Activated CD4-positive, CD25-positive, alpha-beta regulatory T cell treated with anti-CD3 and anti-CD28 coated beads, Interleukin-2, amount 50 U/mL, for 24 hours (primary cell): ENCODE results near the gene CSNK1A1.
A peak's percentile ranks its signal among the peaks of the same experiment; 100 is the strongest.
"Not testable (repeated sequence)": the region's sequence is repeated elsewhere in the genome, so short reads cannot be mapped to it uniquely, and the experiment has no call there.

Source experiments
- ATAC-seq, 2 donors: fragments of 150-1000 bp; cut with Tn5 transposase; one replicate each; pipeline ENCODE4 v1.10.0; 2021; ENCODE audit warnings: mild to moderate bottlenecking in 1 of 2, moderate library complexity in 1 of 2

Gene CSNK1A1

DNA sequence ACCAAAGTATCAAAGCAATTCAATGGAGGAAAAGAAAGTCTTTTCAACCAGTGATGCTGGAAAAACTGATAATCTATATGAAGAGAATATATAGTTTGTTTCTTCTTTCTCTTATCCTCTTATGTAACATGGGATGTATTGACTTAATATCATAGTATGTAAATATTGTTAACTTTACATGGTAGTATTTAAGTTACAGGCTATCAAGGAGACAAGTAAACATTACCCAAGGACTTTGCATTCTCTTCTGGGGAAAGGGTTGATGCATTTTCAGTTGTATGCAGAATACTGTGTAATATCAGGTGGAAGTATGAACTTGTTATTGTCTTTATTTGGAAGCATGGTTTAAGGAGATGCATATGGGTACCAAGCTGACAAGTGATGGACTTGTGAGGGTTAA is 20.9 kb upstream of the CSNK1A1 start:
- ATAC-seq, result no peak

DNA sequence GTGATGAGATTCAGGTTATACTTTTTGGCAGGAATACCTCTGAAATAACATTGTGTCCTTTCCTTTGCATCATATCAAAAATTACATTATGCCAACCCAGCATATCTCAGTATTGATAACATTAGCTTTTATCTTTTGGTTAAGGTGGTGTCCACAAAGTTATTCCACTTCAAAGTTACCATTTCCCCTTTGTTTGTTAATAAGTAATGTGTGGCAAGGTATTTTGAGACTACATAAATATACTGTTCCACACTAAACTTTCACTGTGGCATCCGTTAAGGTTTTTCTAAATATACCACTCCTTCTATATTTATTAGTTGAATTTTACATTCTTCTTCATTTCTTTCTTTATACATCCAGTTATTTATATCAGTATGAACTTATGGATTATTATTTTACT is 16.0 kb upstream of the CSNK1A1 start:
- ATAC-seq, result no peak

DNA sequence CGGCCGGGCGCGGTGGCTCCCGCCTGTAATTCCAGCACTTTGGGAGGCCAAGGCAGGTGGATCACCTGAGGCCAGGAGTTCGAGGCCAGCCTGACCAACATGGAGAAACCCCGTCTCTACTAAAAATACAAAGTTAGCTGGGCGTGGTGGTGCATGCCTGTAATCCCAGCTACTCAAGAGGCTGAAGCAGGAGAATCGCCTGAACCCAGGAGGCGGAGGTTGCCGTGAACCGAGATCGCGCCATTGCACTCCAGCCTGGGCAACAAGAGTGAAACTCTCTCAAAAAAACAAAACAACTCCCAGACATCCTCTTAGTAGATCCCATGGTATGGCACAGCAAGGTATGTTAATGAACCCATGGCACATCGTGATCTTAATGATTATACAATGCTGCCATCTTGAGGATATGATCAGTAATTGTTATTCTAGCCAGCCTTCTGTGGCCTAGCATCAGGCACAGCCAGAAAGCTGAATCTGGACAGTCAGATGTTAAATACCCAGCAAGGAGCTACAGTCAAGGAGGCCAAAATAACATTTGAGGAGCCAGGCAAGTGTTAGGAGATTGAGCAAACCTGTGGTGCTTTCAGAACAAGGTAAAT is 13.4 kb upstream of the CSNK1A1 start:
- peak; percentile 83 to 85 for ATAC-seq

DNA sequence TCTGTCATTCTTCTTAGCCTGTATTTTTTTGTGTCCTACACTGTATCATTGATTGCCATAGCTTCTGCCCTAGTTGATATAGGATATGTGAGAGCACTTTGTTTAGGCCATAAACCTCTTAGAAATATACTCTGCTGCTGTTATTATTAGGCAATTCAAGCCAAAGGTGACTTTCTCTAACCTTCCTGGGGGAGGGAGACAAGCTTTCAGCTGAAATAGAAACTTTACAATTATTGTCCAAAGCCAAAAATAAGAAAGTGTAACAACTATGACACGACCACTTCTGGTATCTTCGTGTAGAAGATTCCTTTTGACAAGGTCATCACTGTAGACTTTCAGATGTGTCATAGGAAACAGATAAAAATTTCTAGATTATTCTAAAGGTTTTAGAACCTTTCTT is 12.2 kb upstream of the CSNK1A1 start:
- no peak for ATAC-seq

DNA sequence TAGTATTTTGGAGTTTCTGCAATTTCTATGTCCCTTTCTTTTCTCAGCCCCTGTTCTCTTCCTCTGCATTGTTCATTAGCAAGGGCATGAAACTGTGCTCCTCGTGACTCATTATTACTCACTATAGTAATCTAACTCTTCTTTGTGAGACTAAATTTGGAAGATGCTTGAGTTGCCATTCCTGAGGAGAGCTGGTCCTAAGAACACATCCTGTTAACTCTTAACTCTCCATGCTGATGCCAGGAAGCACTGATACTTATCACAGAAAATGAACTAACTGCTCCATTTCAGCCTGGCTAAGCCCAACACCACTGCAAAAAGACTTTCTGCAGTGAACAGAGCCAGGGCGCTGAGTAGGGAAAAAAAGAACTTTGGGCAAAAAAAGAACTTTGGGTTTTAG is 10.6 kb upstream of the CSNK1A1 start:
- ATAC-seq, result peak; percentile 89 to 91

DNA sequence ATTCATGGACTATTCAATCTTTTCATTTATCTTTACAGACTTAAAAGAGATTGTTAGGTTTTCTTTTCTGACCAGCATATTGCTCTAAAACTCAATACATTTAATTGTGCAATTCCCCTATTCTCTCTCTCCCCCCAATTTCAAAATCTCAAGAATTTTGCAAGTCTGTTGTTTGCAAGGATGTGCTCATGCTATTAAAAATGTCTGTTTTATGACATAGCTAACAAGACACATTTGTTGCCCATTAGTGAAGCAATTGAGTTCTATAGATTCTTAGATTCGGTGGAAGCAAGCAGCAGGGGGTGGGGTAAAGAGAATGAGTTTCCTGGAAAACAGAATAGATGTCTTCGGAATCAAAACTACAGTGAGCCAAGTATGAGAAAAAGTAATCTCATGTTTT is 8.5 kb upstream of the CSNK1A1 start:
- ATAC-seq, result no peak

DNA sequence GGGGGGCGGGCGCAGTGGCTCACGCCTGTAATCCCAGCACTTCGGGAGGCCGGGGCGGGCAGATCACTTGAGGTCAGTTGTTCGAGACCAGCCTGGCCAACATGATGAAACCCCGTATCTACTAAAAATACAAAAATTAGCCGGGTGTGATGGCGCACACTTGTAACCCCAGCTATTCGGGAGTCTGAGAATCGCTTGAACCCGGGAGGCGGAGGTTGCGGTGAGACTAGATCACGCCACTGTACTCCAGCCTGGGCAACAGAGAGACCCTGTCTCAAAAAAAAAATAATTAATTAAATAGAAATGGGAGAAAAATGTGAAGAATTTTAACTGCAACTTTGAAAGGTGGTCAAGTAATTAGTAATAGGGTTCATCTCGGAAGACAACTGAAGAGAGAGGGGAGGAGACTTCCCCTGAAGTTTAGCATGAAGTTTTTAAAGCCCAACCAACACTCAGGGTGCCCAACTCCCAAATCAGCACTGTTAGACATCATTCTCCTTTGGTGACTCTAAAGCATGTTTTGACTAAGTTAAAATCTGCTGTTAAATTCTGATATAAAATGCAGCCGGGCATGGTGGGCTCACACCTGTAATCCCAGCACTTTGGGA is 1.4 kb upstream of the CSNK1A1 start:
- no peak for ATAC-seq

DNA sequence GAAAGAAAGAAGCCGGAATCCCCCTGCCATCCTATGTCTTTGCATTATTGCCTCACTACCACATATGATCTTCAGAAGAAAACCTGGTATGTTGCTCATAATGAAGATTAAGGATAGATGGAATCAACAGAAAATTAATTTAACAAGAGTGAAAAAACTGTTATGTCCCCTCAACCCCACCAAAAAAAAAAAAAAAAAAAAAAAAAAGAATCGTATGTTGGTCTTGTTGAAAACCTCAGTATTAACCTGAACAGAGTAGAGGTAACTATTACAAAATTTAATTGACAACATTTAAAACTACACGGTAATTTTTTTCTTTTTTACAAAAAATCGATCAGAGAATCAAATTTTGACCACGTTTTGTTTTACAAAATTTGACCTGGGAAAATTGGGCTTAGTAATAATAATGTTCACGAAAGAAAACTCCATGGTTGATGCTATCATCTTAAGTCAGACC is 827 bp upstream of the CSNK1A1 start:
- ATAC-seq, result no peak

DNA sequence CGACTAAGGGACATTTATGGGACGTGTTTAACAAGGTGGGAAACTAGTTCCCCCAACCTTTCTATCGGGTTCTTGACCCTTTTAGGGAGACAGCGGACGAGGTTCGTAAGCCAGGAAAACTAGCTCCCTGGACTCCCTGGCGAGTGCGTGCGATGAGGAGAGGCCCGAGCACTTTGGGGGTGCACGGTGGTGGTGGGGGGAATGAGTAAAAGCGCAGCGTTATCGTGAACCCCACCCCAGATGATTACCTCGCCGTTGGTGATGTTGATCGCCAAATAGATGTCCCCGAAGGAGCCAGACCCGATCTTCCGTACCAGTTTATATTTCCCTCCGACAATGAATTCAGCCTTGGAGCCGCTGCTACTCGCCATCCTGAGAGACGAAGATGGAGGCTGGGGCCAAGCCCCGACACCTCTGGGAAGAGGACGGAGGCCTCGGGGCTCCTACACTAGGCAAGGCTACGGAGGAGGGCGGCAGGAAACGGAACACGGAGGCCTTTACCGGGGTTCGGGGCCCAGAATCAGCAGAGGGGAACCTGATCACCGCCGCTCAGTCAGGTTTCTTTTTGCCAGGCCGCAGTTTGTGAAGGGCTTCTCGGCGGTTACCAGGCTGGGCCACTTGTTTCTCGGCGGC is 529 bp downstream of the CSNK1A1 start:
- peak; percentile 0 to 6 for ATAC-seq

DNA sequence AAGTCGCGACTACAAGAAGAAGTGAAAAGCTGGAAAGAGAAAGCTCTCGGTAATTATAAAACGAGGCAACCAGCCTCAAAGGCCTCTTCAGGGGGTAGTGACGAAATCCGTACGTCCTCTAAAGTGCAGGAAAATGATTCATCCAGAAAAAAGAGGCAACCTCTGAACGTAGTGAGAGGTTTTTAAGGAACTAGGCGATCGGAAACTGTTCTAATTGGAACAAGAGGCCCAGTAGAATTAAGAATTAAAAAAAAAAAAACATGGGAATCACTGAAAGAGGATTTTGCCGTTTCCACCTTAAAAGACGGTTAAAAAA is 1.0 kb downstream of the CSNK1A1 start:
- ATAC-seq, result no peak

DNA sequence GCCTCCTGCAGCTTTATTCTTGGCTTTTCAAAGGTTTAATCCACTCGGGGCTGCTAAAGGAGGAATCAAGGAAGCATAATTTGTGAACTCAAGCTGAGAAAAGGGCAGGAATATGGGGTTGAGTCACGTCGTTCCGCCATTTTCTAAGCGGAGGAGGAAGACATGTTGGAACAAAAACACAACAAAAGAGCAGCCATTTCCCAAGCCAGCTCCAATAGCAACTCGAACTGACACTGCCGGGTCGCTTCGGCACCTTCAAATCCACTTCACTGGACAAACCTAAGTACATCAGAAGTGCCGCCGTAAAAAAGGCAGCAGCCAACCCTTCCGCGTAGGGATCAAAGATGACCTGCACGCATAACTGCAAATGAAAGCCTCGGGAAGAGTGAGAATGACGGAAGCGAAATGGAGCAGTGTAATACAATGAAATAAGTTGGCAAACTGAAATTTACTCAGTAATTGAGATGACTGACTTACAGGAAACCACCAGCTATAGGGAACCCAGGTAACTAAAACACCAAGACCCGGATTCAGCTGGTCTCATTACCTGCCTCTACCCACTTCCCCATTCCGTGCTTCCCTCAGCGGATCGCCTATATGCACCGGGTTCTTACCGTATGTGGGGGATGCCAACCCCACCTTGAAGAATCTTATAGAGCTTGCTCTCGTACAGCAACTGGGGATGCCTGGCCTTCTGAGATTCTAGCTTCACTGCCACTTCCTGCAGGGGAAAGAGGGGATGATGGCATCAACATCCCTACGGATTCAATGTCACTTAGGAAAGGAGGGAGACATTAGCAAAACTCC is 1.6 kb downstream of the CSNK1A1 start:
- ATAC-seq, result no peak

DNA sequence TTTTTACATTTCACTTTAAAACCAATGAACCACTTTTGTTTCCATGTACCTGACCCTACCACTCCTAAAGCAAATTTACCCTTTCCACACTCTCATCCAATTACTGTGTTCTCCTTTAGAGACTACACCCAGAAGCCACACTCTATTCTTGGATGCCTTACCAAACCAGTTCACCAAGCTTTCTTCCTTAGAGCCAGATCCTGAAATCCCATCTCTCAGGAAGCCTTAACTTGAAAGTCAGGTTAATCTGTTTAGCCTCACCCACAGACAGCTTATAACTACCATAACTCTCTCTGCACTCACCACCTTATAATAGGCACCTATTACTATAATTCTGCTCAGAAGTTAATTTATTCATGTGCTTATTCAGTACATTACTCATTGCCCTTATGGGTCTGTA is 4.3 kb downstream of the CSNK1A1 start:
- peak in 1 of 2 donors; percentile 11 for ATAC-seq

DNA sequence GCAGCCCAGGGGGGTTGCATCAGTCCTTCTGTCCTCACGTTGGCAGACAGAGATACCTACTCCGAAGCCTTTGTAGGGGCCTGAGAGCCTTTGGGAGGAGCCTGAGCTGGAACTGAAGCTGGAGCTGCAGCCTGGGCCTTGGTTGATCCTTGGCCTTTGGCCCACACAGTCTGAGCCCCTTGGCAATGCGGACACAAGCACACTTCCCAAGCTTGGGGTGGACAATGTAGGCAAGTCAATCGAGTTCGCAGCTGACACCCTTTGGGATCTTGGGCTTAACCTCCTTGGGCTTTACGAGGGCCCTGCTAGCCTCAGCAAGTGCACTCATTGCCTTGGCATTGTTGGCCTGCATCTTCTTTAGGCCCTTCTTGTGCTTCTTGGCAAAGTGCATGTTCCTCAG is 5.9 kb downstream of the CSNK1A1 start:
- ATAC-seq, result no peak

DNA sequence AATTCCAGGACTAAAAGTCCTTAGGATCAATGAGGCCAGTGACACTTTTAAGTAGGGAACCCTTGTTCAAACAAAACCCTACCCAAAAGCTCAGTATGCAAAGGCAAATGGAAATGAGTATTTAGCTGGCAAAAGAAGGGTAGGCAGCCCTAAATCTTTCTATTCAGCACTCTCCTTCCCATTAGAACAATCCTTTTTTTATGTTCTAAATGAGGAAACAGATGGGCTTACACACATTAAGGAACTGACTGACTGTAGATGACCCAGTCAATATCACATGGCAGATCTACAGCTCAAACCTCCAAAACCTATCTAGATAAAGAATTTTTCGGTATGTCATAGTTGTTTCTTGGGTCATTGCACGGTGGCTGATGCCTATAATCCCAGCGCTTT is 7.2 kb downstream of the CSNK1A1 start:
- no peak for ATAC-seq

DNA sequence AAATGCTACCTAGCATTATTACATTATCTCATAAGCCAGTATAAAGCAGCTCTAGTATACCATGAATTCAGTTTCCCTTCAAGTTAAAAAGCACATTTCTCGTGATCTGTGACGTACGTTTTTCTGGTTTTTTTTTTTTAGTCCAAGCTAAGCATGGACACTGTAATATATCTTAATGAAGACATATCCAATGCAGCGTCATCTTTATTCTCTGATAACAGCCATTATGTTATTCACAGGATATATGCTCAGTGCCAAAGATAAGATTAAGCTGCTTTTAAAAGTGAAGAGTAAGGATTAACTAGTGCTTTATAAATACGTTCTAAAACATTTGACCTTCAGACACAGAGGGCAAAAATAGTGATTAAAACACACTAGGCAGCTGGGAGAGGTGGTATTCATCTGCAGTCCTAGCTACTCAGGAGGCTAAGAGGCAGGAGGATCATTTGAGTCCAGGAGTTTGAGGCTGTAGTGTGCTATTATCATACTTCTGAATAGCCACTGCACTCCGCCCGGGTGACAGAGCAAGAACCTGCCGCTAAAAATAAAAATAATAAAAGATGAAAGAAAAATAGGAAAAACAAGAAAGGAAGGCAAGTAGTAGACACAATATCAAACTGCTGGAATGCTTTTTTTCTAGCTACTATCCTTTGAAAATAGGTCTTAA is 7.7 kb downstream of the CSNK1A1 start:
- ATAC-seq, result no peak

DNA sequence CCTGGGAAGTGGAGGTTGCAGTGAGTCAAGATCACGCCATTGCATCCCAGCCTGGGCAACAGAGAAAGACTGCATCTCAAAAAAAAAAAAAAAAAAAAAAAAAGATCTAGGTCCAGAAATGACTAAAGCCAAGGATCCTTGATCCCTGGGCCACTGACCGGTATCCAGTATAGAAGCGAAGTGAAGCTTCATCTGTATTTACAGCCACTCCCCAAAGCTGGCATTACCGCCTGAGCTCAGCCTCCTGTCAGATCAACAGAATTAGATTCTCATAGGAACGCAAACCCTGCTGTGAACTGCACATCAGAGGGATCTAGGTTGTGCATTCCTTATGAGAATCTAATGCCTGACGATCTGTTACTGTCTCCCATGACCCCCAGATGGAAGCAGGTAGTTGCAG is 9.3 kb downstream of the CSNK1A1 start:
- no peak for ATAC-seq

DNA sequence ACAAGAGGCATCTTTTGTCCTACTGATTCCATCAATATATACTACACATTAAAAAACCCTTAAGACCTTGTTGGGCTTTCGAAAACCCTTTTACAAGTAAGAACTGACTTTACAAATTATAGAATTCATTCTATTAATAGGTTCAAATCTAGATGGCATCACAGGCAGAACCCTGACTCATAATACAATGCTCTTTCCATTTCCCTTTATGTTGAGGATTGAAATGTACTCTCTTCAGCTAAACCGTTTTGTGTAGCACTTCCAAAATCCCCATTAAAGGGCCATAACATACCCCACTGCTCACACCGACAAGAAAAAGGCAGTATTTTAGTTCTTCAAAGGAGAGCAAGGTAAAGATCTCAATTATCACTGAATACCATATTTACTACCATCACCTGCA is 11.2 kb downstream of the CSNK1A1 start:
- peak; percentile 43 to 68 for ATAC-seq

DNA sequence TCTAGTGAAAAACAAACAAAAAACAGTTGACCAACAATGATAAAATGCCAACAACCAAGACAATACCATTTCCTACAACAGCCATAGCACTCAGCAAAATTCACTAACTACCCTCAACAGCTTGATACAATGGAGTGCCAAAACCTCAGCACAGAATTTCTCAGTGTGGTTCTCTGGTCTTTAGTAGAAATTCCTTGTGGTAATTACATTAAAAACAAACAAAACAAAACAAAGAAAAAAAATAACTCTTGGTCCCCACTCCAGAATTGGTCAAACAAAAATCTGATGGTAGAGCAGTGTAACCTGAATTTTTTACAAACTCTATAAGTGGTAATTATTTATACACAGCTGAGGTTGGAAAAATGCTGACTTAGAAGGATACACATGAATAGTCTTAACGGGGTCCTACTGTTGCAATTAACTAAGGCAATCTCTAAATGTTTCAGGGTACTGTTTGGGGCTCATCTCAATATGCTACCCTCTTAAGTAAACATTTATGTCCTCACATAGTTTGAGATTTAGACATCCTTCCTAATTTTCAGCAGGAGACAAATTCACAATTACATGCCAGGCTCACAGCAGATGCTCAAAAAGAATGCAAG is 13.8 kb downstream of the CSNK1A1 start:
- ATAC-seq, result no peak

DNA sequence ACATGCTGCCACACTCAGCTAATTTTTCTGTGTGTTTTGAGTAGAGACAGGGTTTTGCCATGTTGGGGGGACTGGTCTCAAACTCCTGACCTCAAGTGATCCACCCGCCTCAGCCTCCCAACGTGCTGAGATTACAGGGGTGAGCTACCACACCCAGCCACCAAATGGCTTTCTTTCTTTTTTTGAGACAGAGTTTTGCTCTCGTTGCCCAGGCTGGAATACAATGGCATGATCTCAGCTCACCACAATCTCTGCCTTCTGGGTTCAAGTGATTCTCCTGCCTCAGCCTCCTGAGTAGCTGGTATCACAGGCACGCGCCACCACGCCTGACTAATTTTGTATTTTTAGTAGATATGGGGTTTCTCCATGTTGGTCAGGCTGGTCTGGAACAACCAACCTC is 15.5 kb downstream of the CSNK1A1 start:
- not testable (repeated sequence) for ATAC-seq

DNA sequence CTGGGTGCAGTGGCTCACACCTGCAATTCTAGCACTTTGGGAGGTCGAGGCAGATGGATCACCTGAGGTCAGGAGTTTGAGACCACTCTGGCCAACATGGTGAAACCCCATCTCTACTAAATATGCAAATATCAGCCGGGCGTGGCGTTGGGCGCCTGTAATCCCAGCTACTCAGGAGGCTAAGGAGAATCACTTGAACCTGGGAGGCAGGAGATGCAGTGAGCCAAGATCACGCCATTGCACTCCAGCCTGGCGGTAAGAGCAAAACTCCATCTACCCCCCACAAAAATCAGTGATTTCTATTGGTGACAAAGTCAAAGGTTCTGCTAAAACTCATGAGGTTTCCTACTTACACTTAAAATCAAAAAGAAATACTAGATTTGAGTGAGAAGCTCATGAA is 18.8 kb downstream of the CSNK1A1 start:
- ATAC-seq, result no peak

DNA sequence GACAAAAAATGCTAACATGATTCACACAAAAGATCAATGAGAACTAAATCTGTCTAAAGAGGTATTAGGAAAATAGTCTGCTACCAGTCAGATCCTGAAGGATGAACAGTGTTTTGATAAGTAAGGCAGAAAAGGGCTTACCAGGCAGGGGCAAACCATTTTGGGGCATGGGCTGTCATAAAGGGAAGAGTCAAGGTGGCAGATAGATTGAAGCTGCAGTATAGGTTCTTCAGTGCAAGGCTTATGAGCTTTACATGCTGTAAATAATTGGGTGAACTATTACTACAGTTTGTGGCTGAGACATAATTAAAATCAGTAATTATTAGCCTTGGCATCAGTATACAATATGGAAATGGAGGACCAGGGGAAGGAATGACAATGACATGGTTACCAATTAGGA is 21.8 kb downstream of the CSNK1A1 start:
- ATAC-seq, result no peak

DNA sequence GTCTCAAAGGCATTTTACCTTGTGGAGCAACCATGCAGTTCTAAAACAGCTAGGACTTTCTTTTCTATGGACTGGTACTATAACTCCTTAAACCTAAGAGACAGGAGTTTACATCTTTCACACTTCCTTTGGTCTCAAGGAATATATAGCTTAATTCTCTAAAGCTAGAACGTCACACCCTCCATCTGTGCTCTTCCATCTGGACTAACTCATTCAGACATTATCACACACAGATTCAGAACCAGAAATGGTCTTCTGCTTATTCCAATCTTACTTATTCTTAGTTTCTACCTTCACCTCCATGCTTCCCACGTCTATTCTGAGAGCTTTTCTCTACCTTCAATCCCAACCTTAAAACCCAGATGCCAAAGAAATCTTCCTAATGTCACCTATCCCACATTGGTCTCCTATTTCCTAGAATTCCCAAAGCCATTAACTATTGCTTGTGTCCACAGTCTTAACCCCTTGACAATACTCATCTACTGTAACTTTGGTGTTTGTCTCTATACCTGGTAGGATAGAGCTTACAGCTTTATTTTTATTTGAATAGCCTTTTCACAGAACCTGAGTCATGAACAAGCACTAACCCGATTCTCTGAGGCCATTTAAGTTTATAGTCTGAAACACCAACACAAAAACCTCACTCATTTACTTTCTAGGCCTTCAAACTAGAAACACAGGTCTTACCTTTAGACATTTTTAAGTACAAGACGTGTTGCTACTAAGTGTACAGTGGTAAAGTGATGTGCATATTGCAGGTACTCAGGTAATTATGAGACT is 22.8 kb downstream of the CSNK1A1 start:
- ATAC-seq, result no peak
